SK-N-SH treated with all-trans-retinoic acid at 6 μM for 48 hours (cell line): ENCODE measurements around the gene RALGPS1.

Source experiments
- ARNTL ChIP-seq: fragments of 450-650 bp; formaldehyde crosslinking; IDR thresholded peaks from 2 replicates; pipeline ENCODE4 v1.5.0; 2020; ENCODE audit warnings: low read depth, mild to moderate bottlenecking, moderate library complexity, borderline replicate concordance
- BACH2 ChIP-seq: fragments of 250-450 bp; sonication (Bioruptor Pico); IDR thresholded peaks from 2 replicates; pipeline ENCODE4 v1.9.0; 2021; ENCODE audit warnings: mild to moderate bottlenecking, borderline replicate concordance
- CREB5 ChIP-seq: fragments of 250-450 bp; sonication (Bioruptor Pico); IDR thresholded peaks from 2 replicates; pipeline ENCODE4 v1.5.1; 2020; ENCODE audit warnings: low read depth, mild to moderate bottlenecking, moderate library complexity
- GLIS3 ChIP-seq: fragments of 250-450 bp; sonication (Bioruptor Pico); IDR thresholded peaks from 2 replicates; pipeline ENCODE4 v1.5.0; 2020; ENCODE audit warnings: mild to moderate bottlenecking, moderate library complexity
- OSR1 ChIP-seq: fragments of 250-450 bp; sonication (Bioruptor Pico); IDR thresholded peaks from 2 replicates; pipeline ENCODE4 v1.8.0; 2022; ENCODE audit warnings: moderate library complexity, mild to moderate bottlenecking, inconsistent platforms
- PPARA ChIP-seq: fragments of 250-450 bp; sonication (Bioruptor Pico); IDR thresholded peaks from 2 replicates; pipeline ENCODE4 v1.5.0; 2020; ENCODE audit warnings: mild to moderate bottlenecking, borderline replicate concordance
- ZFP3 ChIP-seq: fragments of 250-450 bp; sonication (Bioruptor Pico); IDR thresholded peaks from 2 replicates; pipeline ENCODE4 v1.5.0; 2020; ENCODE audit warnings: mild to moderate bottlenecking, moderate library complexity
- ZFP30 ChIP-seq: fragments of 450-650 bp; formaldehyde crosslinking; IDR thresholded peaks from 2 replicates; pipeline ENCODE4 v1.5.0; 2022; ENCODE audit warnings: mild to moderate bottlenecking, moderate library complexity
- ZNF565 ChIP-seq: fragments of 450-650 bp; formaldehyde crosslinking; conservative IDR thresholded peaks from 2 replicates; pipeline ENCODE4 v1.5.0; 2020; ENCODE audit warnings: low read depth, mild to moderate bottlenecking, moderate library complexity
- ZNF70 ChIP-seq: fragments of 450-650 bp; formaldehyde crosslinking; IDR thresholded peaks from 2 replicates; pipeline ENCODE4 v1.5.0; 2020; ENCODE audit warnings: mild to moderate bottlenecking, moderate library complexity
- ZNF8 ChIP-seq: fragments of 450-650 bp; formaldehyde crosslinking; IDR thresholded peaks from 2 replicates; pipeline ENCODE4 v1.5.0; 2020; ENCODE audit warnings: mild to moderate bottlenecking, moderate library complexity
- TF ChIP-seq, protein P1 (sequence below): fragments of 250-450 bp; sonication (Bioruptor Pico); IDR thresholded peaks from 2 replicates; pipeline ENCODE4 v1.5.0; 2020; ENCODE audit warnings: mild to moderate bottlenecking, moderate library complexity
- TF ChIP-seq, protein P2 (sequence below): fragments of 250-450 bp; sonication (Bioruptor Pico); IDR thresholded peaks from 2 replicates; pipeline ENCODE4 v1.8.0; 2020; ENCODE audit warnings: mild to moderate bottlenecking, moderate library complexity, borderline replicate concordance

GRCh38 chr9:127059030-127059429 lies 144.4 kb downstream of the RALGPS1 start:
- TF ChIP-seq, protein P1, sequence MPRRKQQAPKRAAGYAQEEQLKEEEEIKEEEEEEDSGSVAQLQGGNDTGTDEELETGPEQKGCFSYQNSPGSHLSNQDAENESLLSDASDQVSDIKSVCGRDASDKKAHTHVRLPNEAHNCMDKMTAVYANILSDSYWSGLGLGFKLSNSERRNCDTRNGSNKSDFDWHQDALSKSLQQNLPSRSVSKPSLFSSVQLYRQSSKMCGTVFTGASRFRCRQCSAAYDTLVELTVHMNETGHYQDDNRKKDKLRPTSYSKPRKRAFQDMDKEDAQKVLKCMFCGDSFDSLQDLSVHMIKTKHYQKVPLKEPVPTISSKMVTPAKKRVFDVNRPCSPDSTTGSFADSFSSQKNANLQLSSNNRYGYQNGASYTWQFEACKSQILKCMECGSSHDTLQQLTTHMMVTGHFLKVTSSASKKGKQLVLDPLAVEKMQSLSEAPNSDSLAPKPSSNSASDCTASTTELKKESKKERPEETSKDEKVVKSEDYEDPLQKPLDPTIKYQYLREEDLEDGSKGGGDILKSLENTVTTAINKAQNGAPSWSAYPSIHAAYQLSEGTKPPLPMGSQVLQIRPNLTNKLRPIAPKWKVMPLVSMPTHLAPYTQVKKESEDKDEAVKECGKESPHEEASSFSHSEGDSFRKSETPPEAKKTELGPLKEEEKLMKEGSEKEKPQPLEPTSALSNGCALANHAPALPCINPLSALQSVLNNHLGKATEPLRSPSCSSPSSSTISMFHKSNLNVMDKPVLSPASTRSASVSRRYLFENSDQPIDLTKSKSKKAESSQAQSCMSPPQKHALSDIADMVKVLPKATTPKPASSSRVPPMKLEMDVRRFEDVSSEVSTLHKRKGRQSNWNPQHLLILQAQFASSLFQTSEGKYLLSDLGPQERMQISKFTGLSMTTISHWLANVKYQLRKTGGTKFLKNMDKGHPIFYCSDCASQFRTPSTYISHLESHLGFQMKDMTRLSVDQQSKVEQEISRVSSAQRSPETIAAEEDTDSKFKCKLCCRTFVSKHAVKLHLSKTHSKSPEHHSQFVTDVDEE: no peak
- TF ChIP-seq, protein P2, sequence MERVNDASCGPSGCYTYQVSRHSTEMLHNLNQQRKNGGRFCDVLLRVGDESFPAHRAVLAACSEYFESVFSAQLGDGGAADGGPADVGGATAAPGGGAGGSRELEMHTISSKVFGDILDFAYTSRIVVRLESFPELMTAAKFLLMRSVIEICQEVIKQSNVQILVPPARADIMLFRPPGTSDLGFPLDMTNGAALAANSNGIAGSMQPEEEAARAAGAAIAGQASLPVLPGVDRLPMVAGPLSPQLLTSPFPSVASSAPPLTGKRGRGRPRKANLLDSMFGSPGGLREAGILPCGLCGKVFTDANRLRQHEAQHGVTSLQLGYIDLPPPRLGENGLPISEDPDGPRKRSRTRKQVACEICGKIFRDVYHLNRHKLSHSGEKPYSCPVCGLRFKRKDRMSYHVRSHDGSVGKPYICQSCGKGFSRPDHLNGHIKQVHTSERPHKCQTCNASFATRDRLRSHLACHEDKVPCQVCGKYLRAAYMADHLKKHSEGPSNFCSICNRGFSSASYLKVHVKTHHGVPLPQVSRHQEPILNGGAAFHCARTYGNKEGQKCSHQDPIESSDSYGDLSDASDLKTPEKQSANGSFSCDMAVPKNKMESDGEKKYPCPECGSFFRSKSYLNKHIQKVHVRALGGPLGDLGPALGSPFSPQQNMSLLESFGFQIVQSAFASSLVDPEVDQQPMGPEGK (CRISPR knock-in tag): no peak
- TF ChIP-seq ARNTL (CRISPR knock-in tag) (no peak), ZFP30 (CRISPR knock-in tag) (no peak), ZNF565 (CRISPR knock-in tag) (no peak), BACH2 (CRISPR knock-in tag) (no peak), PPARA (no peak), ZNF8 (CRISPR knock-in tag) (no peak), CREB5 (CRISPR knock-in tag) (no peak), ZFP3 (CRISPR knock-in tag) (no peak), GLIS3 (no peak), ZNF70 (CRISPR knock-in tag) (no peak), OSR1 (CRISPR knock-in tag) (no peak)
